ENCODE measurements around the gene RAD18.

GRCh38 chr3:8891774-8892173 is 71.5 kb downstream of the RAD18 start:
- no peak for TF ChIP-seq POLR2A (IDR thresholded peaks at IDR 0.05)
- no peak for TF ChIP-seq CTCF (IDR thresholded peaks at IDR 0.05)
